Neural cell (in vitro differentiated cells): ENCODE measurements around the gene MTFMT.

Experiments
- EP300 ChIP-seq: fragments of 450-650 bp; conservative IDR thresholded peaks from 2 replicates; pipeline ENCODE4 v1.6.1; 2014; ENCODE audit warnings: antibody characterized with exemption, mild to moderate bottlenecking, moderate library complexity; ENCODE audit not compliant: poor library complexity, severe bottlenecking
- TF ChIP-seq, protein P1 (sequence below): fragments of 450-650 bp; IDR thresholded peaks from 2 replicates; pipeline ENCODE4 v1.5.1; 2014; ENCODE audit warnings: antibody characterized with exemption, mild to moderate bottlenecking, moderate library complexity; ENCODE audit not compliant: poor library complexity, severe bottlenecking

DNA sequence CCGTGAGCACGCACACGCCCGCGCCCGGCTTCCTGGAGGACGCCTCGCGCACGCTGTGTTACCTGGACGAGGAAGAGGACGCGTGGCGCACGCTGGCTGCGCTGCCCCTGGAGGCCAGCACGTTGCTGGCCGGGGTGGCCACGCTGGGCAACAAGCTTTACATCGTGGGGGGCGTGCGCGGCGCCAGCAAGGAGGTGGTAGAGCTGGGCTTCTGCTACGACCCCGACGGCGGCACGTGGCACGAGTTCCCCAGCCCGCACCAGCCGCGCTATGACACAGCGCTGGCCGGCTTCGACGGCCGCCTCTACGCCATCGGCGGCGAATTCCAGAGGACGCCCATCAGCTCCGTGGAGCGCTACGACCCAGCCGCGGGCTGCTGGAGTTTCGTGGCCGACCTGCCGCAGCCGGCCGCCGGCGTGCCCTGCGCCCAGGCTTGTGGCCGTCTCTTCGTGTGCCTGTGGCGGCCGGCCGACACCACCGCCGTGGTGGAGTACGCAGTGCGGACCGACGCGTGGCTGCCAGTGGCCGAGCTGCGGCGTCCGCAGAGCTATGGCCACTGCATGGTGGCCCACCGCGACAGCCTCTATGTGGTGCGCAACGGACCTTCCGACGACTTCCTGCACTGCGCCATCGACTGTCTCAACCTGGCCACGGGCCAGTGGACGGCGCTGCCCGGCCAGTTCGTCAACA, 48.0 kb upstream of the MTFMT start:
- TF ChIP-seq, protein P1, sequence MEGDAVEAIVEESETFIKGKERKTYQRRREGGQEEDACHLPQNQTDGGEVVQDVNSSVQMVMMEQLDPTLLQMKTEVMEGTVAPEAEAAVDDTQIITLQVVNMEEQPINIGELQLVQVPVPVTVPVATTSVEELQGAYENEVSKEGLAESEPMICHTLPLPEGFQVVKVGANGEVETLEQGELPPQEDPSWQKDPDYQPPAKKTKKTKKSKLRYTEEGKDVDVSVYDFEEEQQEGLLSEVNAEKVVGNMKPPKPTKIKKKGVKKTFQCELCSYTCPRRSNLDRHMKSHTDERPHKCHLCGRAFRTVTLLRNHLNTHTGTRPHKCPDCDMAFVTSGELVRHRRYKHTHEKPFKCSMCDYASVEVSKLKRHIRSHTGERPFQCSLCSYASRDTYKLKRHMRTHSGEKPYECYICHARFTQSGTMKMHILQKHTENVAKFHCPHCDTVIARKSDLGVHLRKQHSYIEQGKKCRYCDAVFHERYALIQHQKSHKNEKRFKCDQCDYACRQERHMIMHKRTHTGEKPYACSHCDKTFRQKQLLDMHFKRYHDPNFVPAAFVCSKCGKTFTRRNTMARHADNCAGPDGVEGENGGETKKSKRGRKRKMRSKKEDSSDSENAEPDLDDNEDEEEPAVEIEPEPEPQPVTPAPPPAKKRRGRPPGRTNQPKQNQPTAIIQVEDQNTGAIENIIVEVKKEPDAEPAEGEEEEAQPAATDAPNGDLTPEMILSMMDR, result no peak
- no peak for TF ChIP-seq EP300
